Measurements from ENCODE around the gene TMEFF1. TPM values are rescaled to one million over a fixed set of nuclear protein-coding genes. Genes with fewer than 3 reads are reported as not detected.

The TMEFF1 gene
- total and polyA plus RNA-seq, 10 of the 15 experiments (the other 5 are each of a cell fraction or from before 2014, with no cell fraction given): 0.03 to 0.55 (median 0.11) TPM; not detected in 3

DNA sequence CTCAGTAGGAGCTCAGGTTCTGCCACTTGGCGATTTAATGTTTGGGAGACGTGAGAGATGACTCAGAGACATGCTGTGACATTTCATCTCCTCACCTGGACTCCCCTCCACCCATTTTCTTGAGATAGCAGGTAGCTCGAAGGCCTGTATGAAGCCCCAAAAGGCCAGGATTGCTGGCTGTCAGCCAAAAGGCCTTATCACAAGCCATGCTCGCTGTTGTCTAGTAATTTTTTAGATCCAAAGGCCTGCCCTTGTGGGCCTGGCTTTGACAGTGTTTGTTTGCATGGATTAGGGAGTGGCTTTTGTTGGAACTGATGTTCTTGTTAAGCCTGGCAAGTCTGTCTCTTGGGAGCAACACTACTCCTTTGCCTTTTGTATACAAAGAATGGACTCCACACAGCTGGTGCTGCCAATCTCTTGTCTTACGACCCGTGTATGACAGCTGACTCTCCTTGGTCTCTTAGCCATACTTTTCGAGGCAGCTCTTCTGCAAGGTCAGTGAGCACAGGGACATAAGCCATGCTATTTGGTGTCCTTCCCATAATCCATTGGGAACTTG, 127.7 kb downstream of the TMEFF1 start:
- FAIRE-seq: no peak
- Histone ChIP-seq H4K20me1 (ENCODE audit: control insufficient read depth, insufficient read depth) (no peaks in the 10 kb centered on the region), H3K36me3 (ENCODE audit: control insufficient read depth in 2 of 2, insufficient read depth in 2 of 2, low read length in 1 of 2) (no peaks in the 10 kb centered on the region), H3K9ac (ENCODE audit: control insufficient read depth, insufficient read depth, low read length) (no peak overlapping the region), H2AFZ (ENCODE audit: control insufficient read depth, low read depth, low read length) (no peak overlapping the region), H3K4me1 (ENCODE audit: control insufficient read depth, insufficient read depth, low read length) (no peaks in the 10 kb centered on the region), H3K79me2 (ENCODE audit: control insufficient read depth, insufficient read depth, low read length) (no peaks in the 10 kb centered on the region), H3K9me3 (replicated peaks; ENCODE audit: control insufficient read depth, insufficient read depth, low read length) (no peaks in the 10 kb centered on the region), H3K4me3 (no peak overlapping the region), H3K27me3 (replicated peaks in 1 of 2; ENCODE audit: control insufficient read depth in 2 of 2, insufficient read depth in 2 of 2, low read length in 1 of 2) (no peaks in the 10 kb centered on the region; a peak in 2 of 4 replicates), H3K27ac (ENCODE audit: control insufficient read depth, insufficient read depth) (no peak overlapping the region), H3K4me2 (ENCODE audit: control insufficient read depth, insufficient read depth) (no peak overlapping the region)
- DNase-seq (ENCODE audit: low read depth, low spot score): no peak
- SMC1A ChIA-PET (ENCODE audit: uncharacterized antibody, unreplicated experiment): interaction anchor here (1.2 to 2.7 kb wide), 5 partner anchors 19 to 711 kb away, joined by 4 to 10 read pairs (median 7); no protein-coding TSS in a partner anchor
- RAD21 ChIA-PET (ENCODE audit: unreplicated experiment): interaction anchor here (0.6 to 5.4 kb wide), 2 partner anchors 94 to 711 kb away, joined by 3 to 32 read pairs; no protein-coding TSS in a partner anchor
- BruUV-seq (replicated peaks): no TSS peak
- no peak for ATAC-seq
- intact Hi-C loops (cut with micrococcal nuclease; ENCODE audit: unreplicated experiment): loop anchor here (1.0 kb wide), 1 partner anchor 711 kb away; no protein-coding TSS in a partner anchor
- TF ChIP-seq, protein P1, sequence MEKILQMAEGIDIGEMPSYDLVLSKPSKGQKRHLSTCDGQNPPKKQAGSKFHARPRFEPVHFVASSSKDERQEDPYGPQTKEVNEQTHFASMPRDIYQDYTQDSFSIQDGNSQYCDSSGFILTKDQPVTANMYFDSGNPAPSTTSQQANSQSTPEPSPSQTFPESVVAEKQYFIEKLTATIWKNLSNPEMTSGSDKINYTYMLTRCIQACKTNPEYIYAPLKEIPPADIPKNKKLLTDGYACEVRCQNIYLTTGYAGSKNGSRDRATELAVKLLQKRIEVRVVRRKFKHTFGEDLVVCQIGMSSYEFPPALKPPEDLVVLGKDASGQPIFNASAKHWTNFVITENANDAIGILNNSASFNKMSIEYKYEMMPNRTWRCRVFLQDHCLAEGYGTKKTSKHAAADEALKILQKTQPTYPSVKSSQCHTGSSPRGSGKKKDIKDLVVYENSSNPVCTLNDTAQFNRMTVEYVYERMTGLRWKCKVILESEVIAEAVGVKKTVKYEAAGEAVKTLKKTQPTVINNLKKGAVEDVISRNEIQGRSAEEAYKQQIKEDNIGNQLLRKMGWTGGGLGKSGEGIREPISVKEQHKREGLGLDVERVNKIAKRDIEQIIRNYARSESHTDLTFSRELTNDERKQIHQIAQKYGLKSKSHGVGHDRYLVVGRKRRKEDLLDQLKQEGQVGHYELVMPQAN (conservative IDR thresholded peaks at IDR 0.05): no peak
- no peak for TF ChIP-seq EZH2 (IDR thresholded peaks at IDR 0.05; ENCODE audit: borderline replicate concordance, control insufficient read depth, low read depth, low read length)
- no peak for TF ChIP-seq MEF2A (IDR thresholded peaks at IDR 0.05; ENCODE audit: insufficient read depth, low read depth, low read length)
- no peak for TF ChIP-seq CBFB (IDR thresholded peaks at IDR 0.05; ENCODE audit: low read depth)
- TF ChIP-seq, protein P2, sequence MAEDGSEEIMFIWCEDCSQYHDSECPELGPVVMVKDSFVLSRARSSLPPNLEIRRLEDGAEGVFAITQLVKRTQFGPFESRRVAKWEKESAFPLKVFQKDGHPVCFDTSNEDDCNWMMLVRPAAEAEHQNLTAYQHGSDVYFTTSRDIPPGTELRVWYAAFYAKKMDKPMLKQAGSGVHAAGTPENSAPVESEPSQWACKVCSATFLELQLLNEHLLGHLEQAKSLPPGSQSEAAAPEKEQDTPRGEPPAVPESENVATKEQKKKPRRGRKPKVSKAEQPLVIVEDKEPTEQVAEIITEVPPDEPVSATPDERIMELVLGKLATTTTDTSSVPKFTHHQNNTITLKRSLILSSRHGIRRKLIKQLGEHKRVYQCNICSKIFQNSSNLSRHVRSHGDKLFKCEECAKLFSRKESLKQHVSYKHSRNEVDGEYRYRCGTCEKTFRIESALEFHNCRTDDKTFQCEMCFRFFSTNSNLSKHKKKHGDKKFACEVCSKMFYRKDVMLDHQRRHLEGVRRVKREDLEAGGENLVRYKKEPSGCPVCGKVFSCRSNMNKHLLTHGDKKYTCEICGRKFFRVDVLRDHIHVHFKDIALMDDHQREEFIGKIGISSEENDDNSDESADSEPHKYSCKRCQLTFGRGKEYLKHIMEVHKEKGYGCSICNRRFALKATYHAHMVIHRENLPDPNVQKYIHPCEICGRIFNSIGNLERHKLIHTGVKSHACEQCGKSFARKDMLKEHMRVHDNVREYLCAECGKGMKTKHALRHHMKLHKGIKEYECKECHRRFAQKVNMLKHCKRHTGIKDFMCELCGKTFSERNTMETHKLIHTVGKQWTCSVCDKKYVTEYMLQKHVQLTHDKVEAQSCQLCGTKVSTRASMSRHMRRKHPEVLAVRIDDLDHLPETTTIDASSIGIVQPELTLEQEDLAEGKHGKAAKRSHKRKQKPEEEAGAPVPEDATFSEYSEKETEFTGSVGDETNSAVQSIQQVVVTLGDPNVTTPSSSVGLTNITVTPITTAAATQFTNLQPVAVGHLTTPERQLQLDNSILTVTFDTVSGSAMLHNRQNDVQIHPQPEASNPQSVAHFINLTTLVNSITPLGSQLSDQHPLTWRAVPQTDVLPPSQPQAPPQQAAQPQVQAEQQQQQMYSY (CRISPR knock-in tag; IDR thresholded peaks at IDR 0.05): no peak
- no peak for TF ChIP-seq PAX8 (IDR thresholded peaks at IDR 0.05)
- TF ChIP-seq TCF3 (IDR thresholded peaks at IDR 0.05; ENCODE audit: borderline replicate concordance, insufficient read depth, low read depth, low read length): no peak
- no peak for TF ChIP-seq SIN3A (IDR thresholded peaks at IDR 0.05; ENCODE audit: low read depth, low read length)
- TF ChIP-seq, protein P3, sequence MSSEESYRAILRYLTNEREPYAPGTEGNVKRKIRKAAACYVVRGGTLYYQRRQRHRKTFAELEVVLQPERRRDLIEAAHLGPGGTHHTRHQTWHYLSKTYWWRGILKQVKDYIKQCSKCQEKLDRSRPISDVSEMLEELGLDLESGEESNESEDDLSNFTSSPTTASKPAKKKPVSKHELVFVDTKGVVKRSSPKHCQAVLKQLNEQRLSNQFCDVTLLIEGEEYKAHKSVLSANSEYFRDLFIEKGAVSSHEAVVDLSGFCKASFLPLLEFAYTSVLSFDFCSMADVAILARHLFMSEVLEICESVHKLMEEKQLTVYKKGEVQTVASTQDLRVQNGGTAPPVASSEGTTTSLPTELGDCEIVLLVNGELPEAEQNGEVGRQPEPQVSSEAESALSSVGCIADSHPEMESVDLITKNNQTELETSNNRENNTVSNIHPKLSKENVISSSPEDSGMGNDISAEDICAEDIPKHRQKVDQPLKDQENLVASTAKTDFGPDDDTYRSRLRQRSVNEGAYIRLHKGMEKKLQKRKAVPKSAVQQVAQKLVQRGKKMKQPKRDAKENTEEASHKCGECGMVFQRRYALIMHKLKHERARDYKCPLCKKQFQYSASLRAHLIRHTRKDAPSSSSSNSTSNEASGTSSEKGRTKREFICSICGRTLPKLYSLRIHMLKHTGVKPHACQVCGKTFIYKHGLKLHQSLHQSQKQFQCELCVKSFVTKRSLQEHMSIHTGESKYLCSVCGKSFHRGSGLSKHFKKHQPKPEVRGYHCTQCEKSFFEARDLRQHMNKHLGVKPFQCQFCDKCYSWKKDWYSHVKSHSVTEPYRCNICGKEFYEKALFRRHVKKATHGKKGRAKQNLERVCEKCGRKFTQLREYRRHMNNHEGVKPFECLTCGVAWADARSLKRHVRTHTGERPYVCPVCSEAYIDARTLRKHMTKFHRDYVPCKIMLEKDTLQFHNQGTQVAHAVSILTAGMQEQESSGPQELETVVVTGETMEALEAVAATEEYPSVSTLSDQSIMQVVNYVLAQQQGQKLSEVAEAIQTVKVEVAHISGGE (CRISPR knock-in tag; IDR thresholded peaks at IDR 0.05): no peak
- TF ChIP-seq, protein P4, sequence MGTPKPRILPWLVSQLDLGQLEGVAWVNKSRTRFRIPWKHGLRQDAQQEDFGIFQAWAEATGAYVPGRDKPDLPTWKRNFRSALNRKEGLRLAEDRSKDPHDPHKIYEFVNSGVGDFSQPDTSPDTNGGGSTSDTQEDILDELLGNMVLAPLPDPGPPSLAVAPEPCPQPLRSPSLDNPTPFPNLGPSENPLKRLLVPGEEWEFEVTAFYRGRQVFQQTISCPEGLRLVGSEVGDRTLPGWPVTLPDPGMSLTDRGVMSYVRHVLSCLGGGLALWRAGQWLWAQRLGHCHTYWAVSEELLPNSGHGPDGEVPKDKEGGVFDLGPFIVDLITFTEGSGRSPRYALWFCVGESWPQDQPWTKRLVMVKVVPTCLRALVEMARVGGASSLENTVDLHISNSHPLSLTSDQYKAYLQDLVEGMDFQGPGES (IDR thresholded peaks at IDR 0.05): no peak
- no peak for TF ChIP-seq ZZZ3 (IDR thresholded peaks at IDR 0.05; ENCODE audit: control insufficient read depth, insufficient read length, low read depth)
- no peak for TF ChIP-seq EED (IDR thresholded peaks at IDR 0.05; ENCODE audit: low read depth)
- TF ChIP-seq SREBF2 (IDR thresholded peaks at IDR 0.05; ENCODE audit: low read length): no peak
- TF ChIP-seq HCFC1 (IDR thresholded peaks at IDR 0.05; ENCODE audit: low read length): no peak
- CTCF ChIA-PET: interaction anchor here (0.5 to 4.2 kb wide), 17 partner anchors 9 to 712 kb away, joined by 3 to 56 read pairs (median 3); no protein-coding TSS in a partner anchor
- POLR2A ChIA-PET: no interaction called here
- in situ Hi-C loops (cut with MboI): loop anchor here (10.0 kb wide), 1 partner anchor 704 kb away; no protein-coding TSS in a partner anchor
- WGBS (ENCODE audit: insufficient coverage, insufficient replicate concordance, low lambda C conversion rate, missing lambda C conversion rate): 63% methylated on average over 7 of the region's 7 CpGs

All from GM12878 (cell line).